Activated T-cell treated with anti-CD3 and anti-CD28 coated beads for 4 hours (primary cell): Measurements from ENCODE around the gene MAPKAPK2.
"Not testable (repeated sequence)": the region's sequence is repeated elsewhere in the genome, so short reads cannot be mapped to it uniquely, and the experiment has no call there.

ENCODE experiments used
- DNase-seq: peaks from one replicate; pipeline ENCODE4 v3.0.0-alpha.2; 2020

MAPKAPK2 gene

GRCh38 chr1:206684478-206685333 lies at the start of gene MAPKAPK2:
Gene MAPKAPK2, plus strand, starts transcription at chr1:206684905. Its CDS starts 325 bp downstream, at chr1:206685230.
- DNase-seq, result peak; percentile 65

GRCh38 chr1:206635080-206635977 lies 49.4 kb upstream of the MAPKAPK2 start, which contains the start of gene DYRK3:
Gene DYRK3, plus strand, starts transcription at chr1:206635536. Its CDS starts 168 bp downstream, at chr1:206635704.
- DNase-seq, result peak; percentile 88

- no peak for DNase-seq
Observed at GRCh38 chr1:206635978-206636345, 48.7 kb upstream of the MAPKAPK2 start.

GRCh38 chr1:206636671-206637070 lies 48.0 kb upstream of the MAPKAPK2 start:
- DNase-seq, result no peak

GRCh38 chr1:206637605-206638004 lies 47.1 kb upstream of the MAPKAPK2 start:
- DNase-seq, result no peak

- not testable (repeated sequence) for DNase-seq
Observed at GRCh38 chr1:206642074-206642473, 42.6 kb upstream of the MAPKAPK2 start.

- no peak for DNase-seq
Observed at GRCh38 chr1:206643118-206643698, 41.5 kb upstream of the MAPKAPK2 start.

- no peak for DNase-seq
Observed at GRCh38 chr1:206646504-206646903, 38.2 kb upstream of the MAPKAPK2 start.

GRCh38 chr1:206647224-206647623 lies 37.5 kb upstream of the MAPKAPK2 start:
- no peak for DNase-seq

- DNase-seq, result no peak
Observed at GRCh38 chr1:206649261-206649921, 35.3 kb upstream of the MAPKAPK2 start.

- no peak for DNase-seq
Observed at GRCh38 chr1:206651014-206651413, 33.7 kb upstream of the MAPKAPK2 start.

- no peak for DNase-seq
Observed at GRCh38 chr1:206651958-206652890, 32.5 kb upstream of the MAPKAPK2 start.

GRCh38 chr1:206653715-206654459 lies 30.8 kb upstream of the MAPKAPK2 start:
- no peak for DNase-seq

GRCh38 chr1:206654828-206655227 lies 29.9 kb upstream of the MAPKAPK2 start:
- DNase-seq, result no peak

GRCh38 chr1:206655471-206655882 lies 29.2 kb upstream of the MAPKAPK2 start:
- DNase-seq, result no peak

- no peak for DNase-seq
Observed at GRCh38 chr1:206656936-206657335, 27.8 kb upstream of the MAPKAPK2 start.

- no peak for DNase-seq
Observed at GRCh38 chr1:206657751-206658150, 27.0 kb upstream of the MAPKAPK2 start.

- DNase-seq, result peak; percentile 41
Observed at GRCh38 chr1:206658264-206658980, 26.3 kb upstream of the MAPKAPK2 start.

- DNase-seq, result no peak
Observed at GRCh38 chr1:206658981-206659273, 25.8 kb upstream of the MAPKAPK2 start.

- DNase-seq, result no peak
Observed at GRCh38 chr1:206660136-206660535, 24.6 kb upstream of the MAPKAPK2 start.
